HCT116 (cell line): ENCODE data around the gene CCDC174.

Experiments used
- ATF3 ChIP-seq: IDR thresholded peaks from 2 replicates; pipeline ENCODE4 v1.6.1; 2012
- CBX3 ChIP-seq: IDR thresholded peaks from 2 replicates; pipeline ENCODE4 v1.6.1; 2012; ENCODE audit warnings: low read depth
- CEBPB ChIP-seq: IDR thresholded peaks from 2 replicates; pipeline ENCODE4 v1.6.1; 2012; ENCODE audit warnings: low read depth
- CTCF ChIP-seq, 3 experiments: fragments of 200-600 bp in 1 of 3; sonication (generic) in 1 of 3; IDR thresholded peaks in 2 of 3; conservative IDR thresholded peaks in 1 of 3; 2 replicates each; pipeline ENCODE4 v1.5.1; 2012 to 2017; ENCODE audit warnings: low read depth in 2 of 3, low read length in 2 of 3, antibody characterized with exemption in 1 of 3, borderline replicate concordance in 1 of 3, control low read depth in 1 of 3, mild to moderate bottlenecking in 1 of 3, mixed read lengths in 1 of 3, mixed run types in 1 of 3, moderate library complexity in 1 of 3; ENCODE audit not compliant: insufficient read depth in 1 of 3
- EZH2 ChIP-seq: fragments of 200-600 bp; sonication (generic); IDR thresholded peaks from 2 replicates; pipeline ENCODE4 v1.6.1; 2017; ENCODE audit warnings: antibody characterized with exemption, mixed run types
- JUND ChIP-seq: IDR thresholded peaks from 2 replicates; pipeline ENCODE4 v1.6.1; 2012
- POLR2A ChIP-seq: IDR thresholded peaks from 2 replicates; pipeline ENCODE4 v1.7.0; 2011; ENCODE audit warnings: borderline replicate concordance; ENCODE audit not compliant: insufficient read depth, insufficient read length; ENCODE audit errors: extremely low read depth
- RAD21 ChIP-seq: IDR thresholded peaks from 2 replicates; pipeline ENCODE4 v1.6.1; 2012; ENCODE audit warnings: low read depth, mild to moderate bottlenecking
- REST ChIP-seq: IDR thresholded peaks from 2 replicates; pipeline ENCODE4 v1.6.1; 2012; ENCODE audit warnings: low read depth
- SIN3A ChIP-seq: IDR thresholded peaks from 2 replicates; pipeline ENCODE4 v1.6.1; 2012; ENCODE audit warnings: low read depth
- YY1 ChIP-seq: IDR thresholded peaks from 2 replicates; pipeline ENCODE4 v1.6.1; 2011; ENCODE audit warnings: low read length, low read depth, moderate library complexity, mild to moderate bottlenecking; ENCODE audit not compliant: insufficient replicate concordance; ENCODE audit errors: extremely low read depth

- TF ChIP-seq CTCF (IDR thresholded peaks at IDR 0.05 in 2 of 3, conservative IDR thresholded peaks at IDR 0.05 in 1 of 3; ENCODE audit: borderline replicate concordance in 1 of 3, insufficient read depth in 1 of 3, low read depth in 2 of 3, low read length in 2 of 3) (no peak), CBX3 (no peak), REST (no peak), JUND (no peak), EZH2 (no peak), CEBPB (no peak), POLR2A (no peak), RAD21 (no peak), SIN3A (no peak), ATF3 (no peak), YY1 (no peak)
Measured at GRCh38 chr3:14660942-14661341, 9.4 kb downstream of the CCDC174 start.
